Neuronal stem cell (in vitro differentiated cells): ENCODE results near the gene ANKRD2.

ENCODE experiments used
- DNase-seq: peaks from one replicate; pipeline ENCODE4 v3.0.0-alpha.2; 2013; ENCODE audit warnings: low spot score
- H2AFZ ChIP-seq: one replicate; pipeline ENCODE4 v1.6.1; 2013; ENCODE audit warnings: mild to moderate bottlenecking, low read length, inconsistent platforms
- H2AK5ac ChIP-seq: 2 replicates; pipeline ENCODE4 v1.6.1; 2013; ENCODE audit warnings: low read depth, mild to moderate bottlenecking, inconsistent platforms, low read length, moderate library complexity, mixed read lengths
- H2BK120ac ChIP-seq: 2 replicates; pipeline ENCODE4 v1.6.1; 2013; ENCODE audit warnings: low read depth, mild to moderate bottlenecking, inconsistent platforms, low read length, moderate library complexity, mixed read lengths
- H2BK12ac ChIP-seq: one replicate; pipeline ENCODE4 v1.6.1; 2013; ENCODE audit warnings: low read length, inconsistent platforms
- H2BK15ac ChIP-seq: 2 replicates; pipeline ENCODE4 v1.6.1; 2013; ENCODE audit warnings: mild to moderate bottlenecking, low read length, inconsistent platforms, mixed read lengths
- H2BK5ac ChIP-seq: one replicate; pipeline ENCODE4 v1.6.1; 2013; ENCODE audit warnings: inconsistent platforms, mild to moderate bottlenecking, low read length, moderate library complexity
- H3K14ac ChIP-seq: one replicate; pipeline ENCODE4 v1.6.1; 2013; ENCODE audit warnings: low read length, inconsistent platforms
- H3K18ac ChIP-seq: 2 replicates; pipeline ENCODE4 v1.6.1; 2013; ENCODE audit warnings: low read length, inconsistent platforms
- H3K23ac ChIP-seq: 2 replicates; pipeline ENCODE4 v1.6.1; 2013; ENCODE audit warnings: low read depth, mild to moderate bottlenecking, mixed read lengths, low read length, inconsistent platforms; ENCODE audit not compliant: poor library complexity
- H3K27ac ChIP-seq: replicated peaks from 3 replicates; pipeline ENCODE4 v1.5.1; 2013; ENCODE audit warnings: low read length, inconsistent platforms
- H3K27me3 ChIP-seq, 3 experiments: 2 replicates each; pipeline ENCODE4 v1.6.1; 2013; ENCODE audit warnings: low read length in 3 of 3, mild to moderate bottlenecking in 2 of 3, inconsistent platforms in 1 of 3, low read depth in 1 of 3, mixed read lengths in 1 of 3, moderate library complexity in 1 of 3; ENCODE audit not compliant: control insufficient read depth in 3 of 3, insufficient read depth in 3 of 3
- H3K36me3 ChIP-seq, 2 donors: replicated peaks in 1 of 2; 2 replicates each; pipeline ENCODE4 v1.6.1; 2013; ENCODE audit warnings: low read length in 2 of 2; ENCODE audit not compliant: control insufficient read depth in 2 of 2, insufficient read depth in 2 of 2
- H3K4ac ChIP-seq: 2 replicates; pipeline ENCODE4 v1.6.1; 2013; ENCODE audit warnings: inconsistent platforms, mild to moderate bottlenecking, low read length, moderate library complexity
- H3K4me1 ChIP-seq, 2 donors: 1 replicate in 1 of 2; 2 replicates in 1 of 2; pipeline ENCODE4 v1.6.1; 2013; ENCODE audit warnings: low read length in 2 of 2, low read depth in 1 of 2; ENCODE audit not compliant: control insufficient read depth in 2 of 2, insufficient read depth in 1 of 2
- H3K4me2 ChIP-seq: one replicate; pipeline ENCODE4 v1.6.1; 2013; ENCODE audit warnings: mild to moderate bottlenecking, low read length, inconsistent platforms; ENCODE audit not compliant: insufficient read depth, poor library complexity, severe bottlenecking
- H3K4me3 ChIP-seq, 2 donors: 2 replicates each; pipeline ENCODE4 v1.5.1; 2013; ENCODE audit warnings: low read length in 2 of 2, mild to moderate bottlenecking in 2 of 2, inconsistent platforms in 1 of 2, moderate library complexity in 1 of 2
- H3K79me1 ChIP-seq: one replicate; pipeline ENCODE4 v1.6.1; 2013; ENCODE audit warnings: low read depth, mild to moderate bottlenecking, inconsistent platforms, low read length, moderate library complexity
- H3K9ac ChIP-seq: one replicate; pipeline ENCODE4 v1.6.1; 2013; ENCODE audit warnings: mild to moderate bottlenecking, low read depth, low read length, inconsistent platforms; ENCODE audit not compliant: poor library complexity
- H3K9me3 ChIP-seq, 2 donors: replicated peaks in 1 of 2; 2 replicates each; pipeline versions ENCODE3 to v1.6.1; 2013; ENCODE audit warnings: low read length in 2 of 2, mild to moderate bottlenecking in 2 of 2, inconsistent platforms in 1 of 2, low read depth in 1 of 2, mixed read lengths in 1 of 2, moderate library complexity in 1 of 2; ENCODE audit not compliant: control insufficient read depth in 2 of 2, insufficient read depth in 1 of 2
- H4K8ac ChIP-seq: one replicate; pipeline ENCODE4 v1.6.1; 2013; ENCODE audit warnings: low read depth, mild to moderate bottlenecking, inconsistent platforms, low read length, moderate library complexity
- H4K91ac ChIP-seq: one replicate; pipeline ENCODE4 v1.6.1; 2013; ENCODE audit warnings: low read length, low read depth, mild to moderate bottlenecking, inconsistent platforms; ENCODE audit not compliant: poor library complexity
- WGBS, 2 donors: extraction: QIAGEN DNeasy Blood & Tissue Kit; methylation state at CpG; one replicate each; pipeline ENCODE4 v1.1.7; 2013; ENCODE audit warnings: missing lambda C conversion rate in 2 of 2, mixed read lengths in 1 of 2; ENCODE audit not compliant: insufficient read length in 2 of 2, insufficient replicate concordance in 1 of 2; ENCODE audit errors: extremely low coverage in 2 of 2; 5-methylcytosine and 5-hydroxymethylcytosine counted together

The ANKRD2 gene

GRCh38 chr10:97563337-97563736 is 9.2 kb upstream of the ANKRD2 start:
- H3K27ac ChIP-seq: no peak overlapping the region
- DNase-seq: no peak
- no peaks in the 10 kb centered on the region for H3K79me1 ChIP-seq
- no peak overlapping the region for H2BK120ac ChIP-seq
- no peaks in the 10 kb centered on the region for H3K36me3 ChIP-seq
- H3K4me3 ChIP-seq: no peak overlapping the region
- no peak overlapping the region for H3K18ac ChIP-seq
- no CpG with 5 or more reads among the region's 4 CpGs for WGBS, 2 donors
- H2AFZ ChIP-seq: no peak overlapping the region
- no peak overlapping the region for H2BK12ac ChIP-seq
- H4K8ac ChIP-seq: no peak overlapping the region
- H3K23ac ChIP-seq: no peak overlapping the region
- no peaks in the 10 kb centered on the region for H3K27me3 ChIP-seq
- H3K4ac ChIP-seq: no peak overlapping the region
- no peak overlapping the region for H3K14ac ChIP-seq
- H3K9me3 ChIP-seq: peaks cover 0 to 4% of the 10 kb centered on the region in 2 donors
- no peak overlapping the region for H3K9ac ChIP-seq
- H2AK5ac ChIP-seq: no peak overlapping the region
- H2BK5ac ChIP-seq: no peak overlapping the region
- H3K4me1 ChIP-seq: no peaks in the 10 kb centered on the region
- H3K4me2 ChIP-seq: no peak overlapping the region
- no peak overlapping the region for H4K91ac ChIP-seq
- no peak overlapping the region for H2BK15ac ChIP-seq

GRCh38 chr10:97564776-97565175 is 7.8 kb upstream of the ANKRD2 start:
- Histone ChIP-seq H2BK12ac (no peak overlapping the region), H3K23ac (no peak overlapping the region), H3K9ac (no peak overlapping the region), H2BK5ac (no peak overlapping the region), H3K36me3 (peaks cover 0 to 2% of the 10 kb centered on the region in 2 donors), H3K4me2 (no peak overlapping the region), H3K18ac (no peak overlapping the region), H3K27me3 (no peaks in the 10 kb centered on the region), H2BK15ac (no peak overlapping the region), H4K8ac (no peak overlapping the region), H4K91ac (no peak overlapping the region), H2AK5ac (no peak overlapping the region), H3K9me3 (peaks cover 0 to 4% of the 10 kb centered on the region in 2 donors), H3K27ac (no peak overlapping the region), H3K4ac (no peak overlapping the region), H2AFZ (no peak overlapping the region), H3K4me1 (no peaks in the 10 kb centered on the region), H3K4me3 (no peak overlapping the region), H3K14ac (no peak overlapping the region), H3K79me1 (no peaks in the 10 kb centered on the region), H2BK120ac (no peak overlapping the region)
- no CpG with 5 or more reads among the region's 4 CpGs for WGBS, 2 donors
- DNase-seq: no peak

- Histone ChIP-seq H3K27me3 (no peaks in the 10 kb centered on the region), H2BK120ac (no peak overlapping the region), H3K4me1 (no peaks in the 10 kb centered on the region), H4K91ac (no peak overlapping the region), H2AFZ (no peak overlapping the region), H3K36me3 (peaks cover 0 to 2% of the 10 kb centered on the region in 2 donors), H2BK12ac (no peak overlapping the region), H3K18ac (no peak overlapping the region), H2BK5ac (no peak overlapping the region), H2AK5ac (no peak overlapping the region), H3K79me1 (no peaks in the 10 kb centered on the region), H4K8ac (no peak overlapping the region), H3K9ac (no peak overlapping the region), H2BK15ac (no peak overlapping the region), H3K4me2 (no peak overlapping the region), H3K9me3 (no peaks in the 10 kb centered on the region), H3K23ac (no peak overlapping the region), H3K14ac (no peak overlapping the region), H3K4ac (no peak overlapping the region), H3K4me3 (no peak overlapping the region), H3K27ac (no peak overlapping the region)
- no peak for DNase-seq
- no CpG with 5 or more reads among the region's 2 CpGs for WGBS, 2 donors
These were observed 6.1 kb upstream of the ANKRD2 start for GRCh38 chr10:97566336-97566996.

GRCh38 chr10:97567891-97568290 is 4.7 kb upstream of the ANKRD2 start:
- no peak overlapping the region for H3K4me2 ChIP-seq
- no peaks in the 10 kb centered on the region for H3K27me3 ChIP-seq
- H3K4ac ChIP-seq: no peak overlapping the region
- H3K23ac ChIP-seq: peak overlapping the region; percentile 65
- H3K79me1 ChIP-seq: no peaks in the 10 kb centered on the region
- H2BK120ac ChIP-seq: no peak overlapping the region
- H3K18ac ChIP-seq: peak overlapping the region; percentile 48
- no CpG with 5 or more reads among the region's 15 CpGs for WGBS, 2 donors
- H3K9ac ChIP-seq: no peak overlapping the region
- DNase-seq: no peak
- H4K8ac ChIP-seq: no peak overlapping the region
- no peak overlapping the region for H3K27ac ChIP-seq
- H2AK5ac ChIP-seq: no peak overlapping the region
- H2AFZ ChIP-seq: no peak overlapping the region
- H2BK15ac ChIP-seq: no peak overlapping the region
- H3K4me3 ChIP-seq: no peak overlapping the region
- H2BK5ac ChIP-seq: no peak overlapping the region
- H3K14ac ChIP-seq: peak overlapping the region; percentile 38
- no peaks in the 10 kb centered on the region for H3K4me1 ChIP-seq
- H3K36me3 ChIP-seq: peaks cover 0 to 2% of the 10 kb centered on the region in 2 donors
- no peak overlapping the region for H4K91ac ChIP-seq
- H3K9me3 ChIP-seq: no peaks in the 10 kb centered on the region
- H2BK12ac ChIP-seq: no peak overlapping the region
